Activated T-helper 1 cell treated with anti-CD3 and anti-CD28 coated beads, Interleukin-12 subunit alpha, Interleukin-12 subunit beta, Interleukin-2, Interleukin-4 antibody, amounts not matched to agents 30 ng/mL and 10 ng/mL and 1 ng/mL, durations not matched to agents 14 hours and 24 hours and 36 hours (primary cell): Measurements from ENCODE around the gene GPI. TPM values are rescaled to one million over a fixed set of nuclear protein-coding genes. Genes with fewer than 3 reads are reported as not detected.

Experiments
- DNase-seq: peaks from one replicate; pipeline ENCODE4 v3.0.0; 2021; ENCODE audit warnings: low spot score
- H3K27ac Mint-ChIP-seq: one replicate; pipeline ENCODE4 v1.8.0; 2021; ENCODE audit warnings: mild to moderate bottlenecking, mixed read lengths
- H3K27me3 Mint-ChIP-seq: one replicate; pipeline ENCODE4 v1.8.0; 2022; ENCODE audit warnings: mild to moderate bottlenecking, moderate library complexity, mixed read lengths; ENCODE audit not compliant: insufficient read depth
- H3K36me3 Mint-ChIP-seq: one replicate; pipeline ENCODE4 v1.8.0; 2021; ENCODE audit warnings: low read depth, mixed read lengths
- H3K4me1 Mint-ChIP-seq: one replicate; pipeline ENCODE4 v1.8.0; 2021; ENCODE audit warnings: low read depth, mixed read lengths
- H3K4me3 Mint-ChIP-seq: one replicate; pipeline ENCODE4 v1.8.0; 2021; ENCODE audit warnings: mild to moderate bottlenecking, moderate library complexity, mixed read lengths
- H3K9me3 Mint-ChIP-seq: one replicate; pipeline ENCODE4 v1.8.0; 2021; ENCODE audit warnings: mixed read lengths
- intact Hi-C: fragments of 100-400 bp; cut with micrococcal nuclease; formaldehyde crosslinking; loops from one replicate; pipeline ENCODE4 v1.15.1; 2024
- total RNA-seq: library from RNA; stranded (reverse); gene quantifications from 2 replicates; pipeline ENCODE4 v1.2.3, GENCODE V29; 2022

The GPI gene
- total RNA-seq, 1 donor from 2014 or later = 502 TPM

GRCh38 chr19:34348899-34349487 lies 16.0 kb upstream of the GPI start:
- no peak overlapping the region for H3K4me3 Mint-ChIP-seq

GRCh38 chr19:34350161-34350561 lies 14.8 kb upstream of the GPI start:
- H3K27me3 Mint-ChIP-seq = no peaks in the 10 kb centered on the region
- H3K4me3 Mint-ChIP-seq = peak overlapping the region; percentile 2
- H3K4me1 Mint-ChIP-seq = peaks cover 37% of the 10 kb centered on the region
- intact Hi-C loops = loop anchor here (1.0 to 5.0 kb wide), 5 partner anchors 9 to 179 kb away; partner anchors contain the start of genes GARRE1 and GPI
- peaks cover 17% of the 10 kb centered on the region for H3K36me3 Mint-ChIP-seq
- DNase-seq = peak; percentile 78
- no peaks in the 10 kb centered on the region for H3K9me3 Mint-ChIP-seq
- peak overlapping the region; percentile 98 for H3K27ac Mint-ChIP-seq

More at GRCh38 chr19:34348899-34349487, 16.0 kb upstream of the GPI start:
- Mint-ChIP-seq H3K4me1 (peaks cover 37% of the 10 kb centered on the region), H3K27ac (peak overlapping the region; percentile 98), H3K9me3 (no peaks in the 10 kb centered on the region), H3K27me3 (no peaks in the 10 kb centered on the region), H3K36me3 (peaks cover 14% of the 10 kb centered on the region)
- intact Hi-C loops = no loop called here
- no peak for DNase-seq

- Mint-ChIP-seq H3K4me1 (peaks cover 29% of the 10 kb centered on the region), H3K36me3 (peaks cover 12% of the 10 kb centered on the region), H3K27me3 (no peaks in the 10 kb centered on the region), H3K4me3 (peak overlapping the region; percentile 47), H3K27ac (peak overlapping the region; percentile 80), H3K9me3 (no peaks in the 10 kb centered on the region)
- DNase-seq = peak; percentile 11
- intact Hi-C loops = loop anchor here (2.0 to 5.0 kb wide), 3 partner anchors 13 to 124 kb away; partner anchors contain the start of genes GARRE1 and GPI
Observed at GRCh38 chr19:34351382-34351826, 13.6 kb upstream of the GPI start.

DNA sequence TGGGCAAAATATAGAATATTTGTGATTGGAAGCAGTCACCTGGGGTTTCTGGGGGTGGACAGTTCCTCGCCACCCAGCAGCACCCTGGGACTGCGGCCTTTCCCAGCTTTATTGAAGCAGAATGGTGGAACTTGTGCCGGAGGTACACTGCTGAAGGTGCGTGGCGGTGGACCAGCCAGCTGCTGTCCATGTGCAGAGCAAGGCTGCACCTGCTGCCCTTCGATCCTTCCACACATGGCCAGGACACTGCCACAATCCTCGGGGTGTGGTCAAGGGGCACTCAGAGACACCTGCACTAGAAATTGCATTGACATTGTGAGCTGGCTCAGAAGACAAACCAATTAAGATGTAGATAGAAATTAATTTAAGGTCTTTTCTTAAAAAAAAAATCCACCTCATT lies 11.4 kb upstream of the GPI start:
- Mint-ChIP-seq H3K9me3 (no peaks in the 10 kb centered on the region), H3K36me3 (peaks cover 17% of the 10 kb centered on the region), H3K4me1 (peaks cover 40% of the 10 kb centered on the region), H3K27me3 (no peaks in the 10 kb centered on the region), H3K27ac (no peak overlapping the region), H3K4me3 (no peak overlapping the region)
- no peak for DNase-seq
- intact Hi-C loops = loop anchor here (5.0 kb wide), 1 partner anchor 126 kb away; no protein-coding TSS in a partner anchor

DNA sequence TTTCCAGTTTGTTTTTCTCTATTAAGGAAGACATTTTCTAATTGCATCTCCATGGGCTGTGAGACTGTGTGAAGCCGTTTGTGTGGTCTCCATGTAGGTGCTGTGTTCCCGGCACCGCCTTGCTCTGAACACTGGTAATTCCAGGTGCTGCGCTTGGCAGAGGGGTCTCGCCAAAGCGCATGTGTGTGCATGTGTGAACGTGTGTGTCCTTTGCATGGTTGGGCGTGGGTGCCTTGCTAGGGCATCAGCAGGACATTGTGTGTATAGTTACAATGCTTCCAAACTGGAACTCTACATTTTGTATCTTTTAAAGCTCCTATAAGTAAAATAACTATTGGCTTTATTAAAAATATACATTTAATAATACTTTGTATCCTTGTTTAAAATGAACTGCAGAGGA lies 9.8 kb upstream of the GPI start:
- Mint-ChIP-seq H3K4me1 (peaks cover 40% of the 10 kb centered on the region), H3K36me3 (peaks cover 15% of the 10 kb centered on the region), H3K4me3 (no peak overlapping the region), H3K9me3 (no peaks in the 10 kb centered on the region), H3K27me3 (no peaks in the 10 kb centered on the region), H3K27ac (no peak overlapping the region)
- no peak for DNase-seq
- intact Hi-C loops = no loop called here

DNA sequence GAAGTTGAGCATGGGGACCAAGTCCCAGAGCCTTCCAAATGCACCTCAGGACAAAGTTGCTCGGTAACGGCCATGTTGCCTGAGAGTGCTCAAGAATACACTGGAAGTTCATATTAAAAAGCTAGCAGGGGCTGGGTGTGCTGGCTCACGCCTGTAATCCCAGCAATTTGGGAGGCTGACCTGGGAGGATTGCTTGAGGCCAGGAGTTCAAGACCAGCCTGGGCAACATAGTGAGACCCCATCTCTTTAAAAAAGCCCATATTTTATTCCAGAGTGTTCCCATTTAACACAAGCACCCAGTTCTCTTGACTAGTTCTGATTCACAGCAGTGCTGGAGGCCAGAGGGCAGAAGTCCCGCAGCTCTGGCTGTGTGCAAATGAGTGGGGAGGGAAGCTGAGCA lies 8.1 kb upstream of the GPI start:
- Mint-ChIP-seq H3K4me3 (no peak overlapping the region), H3K4me1 (peaks cover 33% of the 10 kb centered on the region), H3K36me3 (peaks cover 13% of the 10 kb centered on the region), H3K9me3 (no peaks in the 10 kb centered on the region), H3K27ac (no peak overlapping the region), H3K27me3 (no peaks in the 10 kb centered on the region)
- no peak for DNase-seq
- intact Hi-C loops = no loop called here

DNA sequence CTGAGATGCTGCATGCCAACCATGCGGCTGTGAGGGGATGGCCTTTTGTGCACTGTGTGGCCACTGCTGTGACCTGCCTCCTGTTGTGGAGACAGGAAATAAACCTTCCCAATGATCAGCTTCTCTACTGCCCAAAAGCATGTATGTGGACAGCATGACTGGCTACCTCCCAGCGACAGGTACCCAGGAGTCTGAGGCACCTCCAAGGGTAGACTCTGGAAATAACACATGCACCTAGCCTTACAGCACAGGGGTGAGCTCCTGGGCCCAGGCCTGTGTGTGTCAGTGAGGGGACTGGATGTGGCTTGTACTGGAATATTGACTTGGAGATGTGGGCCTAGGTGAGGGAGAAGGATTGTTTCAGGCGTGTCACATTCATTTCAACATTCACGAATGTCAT lies 7.6 kb upstream of the GPI start:
- Mint-ChIP-seq H3K36me3 (peaks cover 13% of the 10 kb centered on the region), H3K4me3 (peak overlapping the region; percentile 56), H3K27me3 (no peaks in the 10 kb centered on the region), H3K4me1 (peaks cover 35% of the 10 kb centered on the region), H3K27ac (peak overlapping the region; percentile 72), H3K9me3 (no peaks in the 10 kb centered on the region)
- no peak for DNase-seq
- intact Hi-C loops = no loop called here

- intact Hi-C loops = loop anchor here (1.0 to 2.0 kb wide), 4 partner anchors 9 to 187 kb away; partner anchors contain the start of genes GARRE1 and LSM14A
- H3K27ac Mint-ChIP-seq = peak overlapping the region; percentile 97
- peaks cover 45% of the 10 kb centered on the region for H3K4me1 Mint-ChIP-seq
- no peaks in the 10 kb centered on the region for H3K27me3 Mint-ChIP-seq
- no peaks in the 10 kb centered on the region for H3K9me3 Mint-ChIP-seq
- DNase-seq = peak; percentile 96
- H3K36me3 Mint-ChIP-seq = peaks cover 13% of the 10 kb centered on the region
- peak overlapping the region; percentile 84 for H3K4me3 Mint-ChIP-seq
Observed at GRCh38 chr19:34359140-34359953, 5.6 kb upstream of the GPI start.

DNA sequence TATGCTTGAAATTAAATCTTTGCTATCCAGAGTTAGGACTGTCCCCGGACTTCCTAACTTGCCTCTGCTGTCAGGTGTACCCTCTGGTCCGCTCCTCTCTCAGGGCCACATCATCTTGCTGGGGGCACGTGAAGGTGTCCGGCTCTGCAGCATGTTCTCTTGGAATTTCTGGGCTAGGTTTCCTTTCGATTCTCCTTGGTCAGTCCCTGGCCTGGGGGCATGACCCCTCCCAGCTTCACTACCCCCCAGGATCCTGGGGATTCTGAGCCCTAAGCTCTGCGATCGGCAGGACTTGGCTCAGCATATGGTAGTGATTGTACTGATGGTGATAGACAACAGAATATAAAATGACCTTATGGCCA lies 5.1 kb upstream of the GPI start:
- H3K27ac Mint-ChIP-seq = peak overlapping the region; percentile 97
- no peaks in the 10 kb centered on the region for H3K9me3 Mint-ChIP-seq
- intact Hi-C loops = loop anchor here (1.0 to 2.0 kb wide), 4 partner anchors 10 to 187 kb away; partner anchors contain the start of genes GARRE1 and LSM14A
- peaks cover 50% of the 10 kb centered on the region for H3K4me1 Mint-ChIP-seq
- DNase-seq = no peak
- peak overlapping the region; percentile 84 for H3K4me3 Mint-ChIP-seq
- H3K36me3 Mint-ChIP-seq = peaks cover 13% of the 10 kb centered on the region
- H3K27me3 Mint-ChIP-seq = no peaks in the 10 kb centered on the region

GRCh38 chr19:34360354-34360909 lies 4.6 kb upstream of the GPI start:
- peak overlapping the region; percentile 84 for H3K4me3 Mint-ChIP-seq
- intact Hi-C loops = no loop called here
- peak overlapping the region; percentile 97 for H3K27ac Mint-ChIP-seq
- H3K9me3 Mint-ChIP-seq = no peaks in the 10 kb centered on the region
- H3K4me1 Mint-ChIP-seq = peaks cover 50% of the 10 kb centered on the region
- peaks cover 10% of the 10 kb centered on the region for H3K36me3 Mint-ChIP-seq
- DNase-seq = no peak
- no peaks in the 10 kb centered on the region for H3K27me3 Mint-ChIP-seq

GRCh38 chr19:34362679-34363069 lies 2.3 kb upstream of the GPI start:
- H3K4me3 Mint-ChIP-seq = peak overlapping the region; percentile 72
- no peaks in the 10 kb centered on the region for H3K9me3 Mint-ChIP-seq
- peaks cover 29% of the 10 kb centered on the region for H3K36me3 Mint-ChIP-seq
- intact Hi-C loops = no loop called here
- peaks cover 65% of the 10 kb centered on the region for H3K4me1 Mint-ChIP-seq
- H3K27me3 Mint-ChIP-seq = no peaks in the 10 kb centered on the region
- DNase-seq = no peak
- no peak overlapping the region for H3K27ac Mint-ChIP-seq

DNA sequence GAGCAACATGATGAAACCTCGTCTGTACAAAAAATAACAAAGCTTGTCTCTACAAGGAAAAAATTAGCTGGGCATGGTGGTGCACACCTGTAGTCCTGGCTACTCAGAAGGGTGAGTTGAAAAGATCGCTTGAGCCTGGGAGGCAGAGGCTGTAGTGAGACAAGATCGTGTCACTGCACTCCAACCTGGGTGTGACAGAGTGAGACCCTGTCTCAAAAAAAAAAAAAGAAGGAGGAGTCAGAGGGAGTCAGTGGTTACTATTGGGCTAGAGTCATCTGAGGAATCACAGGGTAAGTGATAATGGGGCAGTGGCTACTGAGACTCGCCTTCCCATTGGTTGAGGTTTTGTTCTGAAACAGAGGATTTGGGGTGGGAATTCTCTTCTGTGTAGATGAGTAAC lies 1.9 kb upstream of the GPI start:
- Mint-ChIP-seq H3K4me3 (peak overlapping the region; percentile 72), H3K4me1 (peaks cover 65% of the 10 kb centered on the region), H3K27me3 (no peaks in the 10 kb centered on the region), H3K36me3 (peaks cover 34% of the 10 kb centered on the region), H3K9me3 (no peaks in the 10 kb centered on the region), H3K27ac (no peak overlapping the region)
- DNase-seq = no peak
- intact Hi-C loops = no loop called here

DNA sequence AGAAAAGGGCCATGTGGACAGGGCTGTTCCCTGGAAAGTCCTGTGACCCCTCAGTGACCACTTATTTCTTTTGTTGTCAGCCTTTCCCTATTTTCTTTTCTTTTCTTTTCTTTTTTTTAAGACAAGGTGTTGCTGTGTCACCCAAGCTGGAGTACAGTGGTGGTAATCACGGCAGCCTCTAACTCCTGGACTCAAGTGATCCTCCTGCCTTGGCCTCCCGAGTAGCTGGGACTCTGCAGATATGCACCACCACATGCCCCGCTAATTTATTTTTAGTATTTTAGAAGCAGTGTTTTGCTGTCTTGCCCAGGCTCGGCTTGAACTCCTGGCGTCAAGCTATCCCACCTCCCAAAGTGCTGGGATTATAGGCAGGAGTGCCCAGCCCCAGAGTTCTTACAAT lies 1.1 kb upstream of the GPI start:
- peak overlapping the region; percentile 92 for H3K27ac Mint-ChIP-seq
- no peak for DNase-seq
- H3K36me3 Mint-ChIP-seq = peaks cover 37% of the 10 kb centered on the region
- intact Hi-C loops = loop anchor here (2.0 kb wide), 2 partner anchors 13 to 65 kb away; partner anchors contain the start of gene UBA2
- no peaks in the 10 kb centered on the region for H3K27me3 Mint-ChIP-seq
- H3K4me1 Mint-ChIP-seq = peaks cover 61% of the 10 kb centered on the region
- H3K4me3 Mint-ChIP-seq = peak overlapping the region; percentile 100
- H3K9me3 Mint-ChIP-seq = no peaks in the 10 kb centered on the region
